SK-N-MC (cell line): Measurements from ENCODE around the gene ADAM17.

Source experiments
- EZH2 ChIP-seq: fragments of 200-600 bp; sonication (generic); IDR thresholded peaks from one replicate; pipeline ENCODE4 v1.6.1; 2017; ENCODE audit warnings: antibody characterized with exemption
- FOXP2 ChIP-seq: optimal IDR thresholded peaks from 2 replicates; pipeline ENCODE3; 2011; ENCODE audit warnings: mild to moderate bottlenecking, moderate library complexity; ENCODE audit not compliant: insufficient read depth; ENCODE audit errors: extremely low read length, control extremely low read depth
- POLR2AphosphoS5 ChIP-seq: IDR thresholded peaks from 2 replicates; pipeline ENCODE4 v1.6.1; 2012; ENCODE audit warnings: mild to moderate bottlenecking, low read depth, low read length, borderline replicate concordance

- no peak for TF ChIP-seq EZH2
- no peak for TF ChIP-seq POLR2AphosphoS5
- no peak for TF ChIP-seq FOXP2
Measured at GRCh38 chr2:9466147-9466683, 89.4 kb downstream of the ADAM17 start.
